C4-2B (cell line): ENCODE results near the gene TPSAB1.
"Not testable (repeated sequence)": the region's sequence is repeated elsewhere in the genome, so short reads cannot be mapped to it uniquely, and the experiment has no call there.

ENCODE experiments used
- H3K27ac ChIP-seq: fragments of 450-650 bp; 2 replicates; pipeline ENCODE4 v1.5.1; 2017
- ZFX ChIP-seq: fragments of 450-650 bp; IDR thresholded peaks from 2 replicates; pipeline ENCODE4 v1.6.1; 2017
- TF ChIP-seq, protein P1 (sequence below): fragments of 450-650 bp; conservative IDR thresholded peaks from 2 replicates; pipeline ENCODE4 v1.5.1; 2017; ENCODE audit warnings: mild to moderate bottlenecking

The TPSAB1 gene

DNA sequence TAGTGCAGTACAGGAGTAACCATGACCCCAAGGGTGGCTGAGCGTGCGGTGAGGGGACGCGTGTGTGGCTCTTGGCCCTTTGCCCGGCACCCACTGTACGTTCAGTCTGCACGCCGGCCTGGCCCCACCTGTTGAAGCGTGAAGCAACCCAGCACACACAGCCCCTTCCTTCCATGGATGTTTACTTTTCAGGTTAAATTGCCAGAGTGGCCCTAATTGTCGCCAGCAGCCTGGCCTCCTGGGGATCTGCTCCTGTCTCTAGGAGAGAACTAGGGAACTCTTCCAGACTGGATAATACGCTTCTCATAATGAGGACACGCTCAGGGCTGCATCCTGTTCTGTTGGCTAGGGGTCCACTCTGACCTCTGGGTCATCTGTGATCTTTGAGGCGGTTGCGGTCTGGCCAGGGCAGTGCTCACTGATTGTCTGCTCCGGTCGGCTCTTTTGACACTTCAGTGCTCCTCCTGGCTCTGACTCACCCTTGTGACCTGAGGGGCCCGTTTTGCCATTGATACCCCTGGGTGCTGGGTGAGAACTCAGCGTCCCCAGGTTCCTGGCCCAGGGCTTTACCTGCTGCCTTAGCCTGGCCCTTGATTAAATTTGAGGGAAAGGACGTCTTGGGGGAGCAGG lies 43.2 kb upstream of the TPSAB1 start:
- TF ChIP-seq ZFX, result no peak
- TF ChIP-seq, protein P1, sequence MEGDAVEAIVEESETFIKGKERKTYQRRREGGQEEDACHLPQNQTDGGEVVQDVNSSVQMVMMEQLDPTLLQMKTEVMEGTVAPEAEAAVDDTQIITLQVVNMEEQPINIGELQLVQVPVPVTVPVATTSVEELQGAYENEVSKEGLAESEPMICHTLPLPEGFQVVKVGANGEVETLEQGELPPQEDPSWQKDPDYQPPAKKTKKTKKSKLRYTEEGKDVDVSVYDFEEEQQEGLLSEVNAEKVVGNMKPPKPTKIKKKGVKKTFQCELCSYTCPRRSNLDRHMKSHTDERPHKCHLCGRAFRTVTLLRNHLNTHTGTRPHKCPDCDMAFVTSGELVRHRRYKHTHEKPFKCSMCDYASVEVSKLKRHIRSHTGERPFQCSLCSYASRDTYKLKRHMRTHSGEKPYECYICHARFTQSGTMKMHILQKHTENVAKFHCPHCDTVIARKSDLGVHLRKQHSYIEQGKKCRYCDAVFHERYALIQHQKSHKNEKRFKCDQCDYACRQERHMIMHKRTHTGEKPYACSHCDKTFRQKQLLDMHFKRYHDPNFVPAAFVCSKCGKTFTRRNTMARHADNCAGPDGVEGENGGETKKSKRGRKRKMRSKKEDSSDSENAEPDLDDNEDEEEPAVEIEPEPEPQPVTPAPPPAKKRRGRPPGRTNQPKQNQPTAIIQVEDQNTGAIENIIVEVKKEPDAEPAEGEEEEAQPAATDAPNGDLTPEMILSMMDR, result no peak
- H3K27ac ChIP-seq, result no peak overlapping the region

GRCh38 chr16:1198194-1198593 lies 42.3 kb upstream of the TPSAB1 start:
- H3K27ac ChIP-seq, result no peak overlapping the region
- TF ChIP-seq ZFX, result no peak
- TF ChIP-seq, protein P1, result no peak

DNA sequence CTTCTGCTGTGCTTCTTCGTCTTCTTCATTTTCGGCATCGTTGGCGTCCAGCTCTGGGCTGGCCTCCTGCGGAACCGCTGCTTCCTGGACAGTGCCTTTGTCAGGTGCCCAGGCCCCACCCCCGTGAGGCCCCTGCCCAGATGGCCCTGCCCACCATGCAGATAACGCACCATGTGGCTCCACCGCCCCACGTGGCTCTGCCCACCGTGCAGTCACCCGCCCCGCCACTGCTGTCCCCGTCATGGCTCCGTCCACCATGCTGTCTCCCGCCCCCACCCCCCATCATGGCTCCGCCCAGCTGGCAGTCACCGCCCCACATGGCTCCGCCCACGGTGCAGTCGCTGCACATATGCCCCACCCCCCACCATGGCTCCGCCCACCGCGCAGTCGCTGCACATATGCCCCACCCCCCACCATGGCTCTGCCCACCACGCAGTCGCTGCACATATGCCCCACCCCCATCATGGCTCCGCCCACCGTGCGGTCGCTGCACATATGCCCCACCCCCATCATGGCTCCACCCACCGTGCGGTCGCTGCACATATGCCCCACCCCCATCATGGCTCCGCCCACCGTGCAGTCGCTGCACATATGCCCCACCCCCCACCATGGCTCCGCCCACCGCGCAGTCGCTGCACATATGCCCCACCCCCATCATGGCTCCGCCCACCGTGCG lies 41.7 kb upstream of the TPSAB1 start:
- H3K27ac ChIP-seq, result not testable (repeated sequence)

DNA sequence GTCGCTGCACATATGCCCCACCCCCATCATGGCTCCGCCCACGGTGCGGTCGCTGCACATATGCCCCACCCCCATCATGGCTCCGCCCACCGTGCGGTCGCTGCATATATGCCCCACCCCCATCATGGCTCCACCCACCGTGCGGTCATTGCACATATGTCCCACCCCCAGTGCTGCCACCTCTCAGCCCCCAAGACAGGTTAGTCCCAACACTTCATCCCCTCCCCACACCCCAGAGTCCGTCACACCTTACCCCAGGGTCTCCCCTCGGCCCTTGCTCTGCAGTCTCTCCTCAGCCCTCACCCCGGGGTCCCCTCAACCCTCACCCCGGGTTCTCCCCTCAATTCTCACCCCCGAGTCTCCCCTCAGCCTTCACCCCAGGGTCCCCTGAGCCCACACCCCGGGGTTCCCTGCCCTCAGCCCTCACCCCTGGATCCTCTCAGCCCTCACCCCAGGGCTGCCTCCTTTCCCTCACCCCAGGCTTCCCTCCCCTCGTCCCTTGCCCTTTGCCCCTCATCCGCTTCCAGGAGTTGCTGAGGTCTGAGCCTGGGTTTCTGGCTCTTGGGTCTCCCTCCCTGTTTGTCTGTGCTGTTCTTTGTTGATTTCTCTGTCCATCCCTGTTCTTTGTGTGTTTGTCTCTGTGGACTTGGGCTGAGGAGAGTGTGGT lies 41.0 kb upstream of the TPSAB1 start:
- no peak overlapping the region for H3K27ac ChIP-seq
- TF ChIP-seq ZFX, result no peak
- TF ChIP-seq, protein P1, result no peak

- TF ChIP-seq, protein P1, result no peak
- no peak for TF ChIP-seq ZFX
Measured at GRCh38 chr16:1200014-1200627, 40.4 kb upstream of the TPSAB1 start.

GRCh38 chr16:1201444-1201843 lies 39.1 kb upstream of the TPSAB1 start:
- H3K27ac ChIP-seq, result no peak overlapping the region

More at GRCh38 chr16:1200014-1200627, 40.4 kb upstream of the TPSAB1 start:
- H3K27ac ChIP-seq, result no peak overlapping the region

GRCh38 chr16:1202274-1202673 lies 38.2 kb upstream of the TPSAB1 start:
- TF ChIP-seq, protein P1, result no peak
- TF ChIP-seq ZFX, result no peak
- H3K27ac ChIP-seq, result no peak overlapping the region

More at GRCh38 chr16:1201444-1201843, 39.1 kb upstream of the TPSAB1 start:
- no peak for TF ChIP-seq ZFX

DNA sequence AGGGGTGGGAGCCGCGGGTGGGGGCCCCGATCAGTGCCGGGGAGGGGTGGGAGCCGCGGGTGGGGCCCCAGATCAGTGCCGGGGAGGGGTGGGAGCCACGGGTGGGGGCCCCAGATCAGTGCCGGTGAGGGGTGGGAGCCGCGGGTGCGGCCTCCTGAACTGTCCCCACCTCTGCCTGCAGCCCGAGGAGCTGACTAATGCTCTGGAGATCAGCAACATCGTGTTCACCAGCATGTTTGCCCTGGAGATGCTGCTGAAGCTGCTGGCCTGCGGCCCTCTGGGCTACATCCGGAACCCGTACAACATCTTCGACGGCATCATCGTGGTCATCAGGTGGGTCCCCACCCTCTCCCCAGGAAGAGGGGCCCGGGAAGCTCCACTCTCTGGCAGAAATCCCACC lies 35.6 kb upstream of the TPSAB1 start:
- TF ChIP-seq ZFX, result no peak
- TF ChIP-seq, protein P1, result no peak
- H3K27ac ChIP-seq, result no peak overlapping the region
